Activated naive CD4-positive, alpha-beta T cell treated with anti-CD3 and anti-CD28 coated beads, Interleukin-2, amount 10 ng/mL, durations not matched to agents 7 days and 5 days (primary cell): ENCODE data around the gene TMEM235.

Experiments used
- CTCF ChIA-PET: fragments of 350-600 bp; sonication (Branson Sonifier 250); formaldehyde crosslinking; loops from one replicate; lab custom pipeline; 2021; ENCODE audit warnings: antibody characterized with exemption; lab: Charles Lee
- DNase-seq: peaks from one replicate; pipeline ENCODE4 v3.0.0-alpha.2; 2020
- H3K27ac Mint-ChIP-seq: one replicate; pipeline ENCODE4 v1.8.0; 2021; ENCODE audit warnings: mild to moderate bottlenecking, moderate library complexity, mixed read lengths
- H3K27me3 Mint-ChIP-seq: one replicate; pipeline ENCODE4 v1.8.0; 2021; ENCODE audit warnings: mild to moderate bottlenecking, mixed read lengths
- H3K36me3 Mint-ChIP-seq: one replicate; pipeline ENCODE4 v1.8.0; 2021; ENCODE audit warnings: mixed read lengths
- H3K4me1 Mint-ChIP-seq: one replicate; pipeline ENCODE4 v1.8.0; 2021; ENCODE audit warnings: mixed read lengths
- H3K4me3 Mint-ChIP-seq: one replicate; pipeline ENCODE4 v1.8.0; 2021; ENCODE audit warnings: mild to moderate bottlenecking, moderate library complexity, mixed read lengths
- H3K9me3 Mint-ChIP-seq: one replicate; pipeline ENCODE4 v1.8.0; 2021; ENCODE audit warnings: mixed read lengths

TMEM235 gene

GRCh38 chr17:78271419-78272170 lies 40.2 kb downstream of the TMEM235 start:
- no peak for DNase-seq
- peaks cover 9% of the 10 kb centered on the region for H3K27me3 Mint-ChIP-seq
- peaks cover 3% of the 10 kb centered on the region for H3K9me3 Mint-ChIP-seq
- peaks cover 53% of the 10 kb centered on the region for H3K4me1 Mint-ChIP-seq
- no peak overlapping the region for H3K4me3 Mint-ChIP-seq
- CTCF ChIA-PET: no interaction called here
- H3K36me3 Mint-ChIP-seq: no peaks in the 10 kb centered on the region
- peak overlapping the region; percentile 82 for H3K27ac Mint-ChIP-seq

GRCh38 chr17:78272181-78272913 lies 40.9 kb downstream of the TMEM235 start:
- Mint-ChIP-seq H3K27ac (peak overlapping the region; percentile 82), H3K27me3 (peaks cover 9% of the 10 kb centered on the region), H3K36me3 (no peaks in the 10 kb centered on the region), H3K9me3 (peaks cover 3% of the 10 kb centered on the region), H3K4me1 (peaks cover 59% of the 10 kb centered on the region), H3K4me3 (no peak overlapping the region)
- CTCF ChIA-PET: interaction anchor here (1.0 kb wide), 1 partner anchor 16 kb away, joined by 3 read pairs; no protein-coding TSS in a partner anchor
- peak; percentile 78 for DNase-seq

GRCh38 chr17:78272914-78273258 lies 41.5 kb downstream of the TMEM235 start:
- peaks cover 9% of the 10 kb centered on the region for H3K27me3 Mint-ChIP-seq
- CTCF ChIA-PET: interaction anchor here (1.0 kb wide), 1 partner anchor 15 kb away, joined by 3 read pairs; no protein-coding TSS in a partner anchor
- no peak for DNase-seq
- peaks cover 3% of the 10 kb centered on the region for H3K9me3 Mint-ChIP-seq
- no peaks in the 10 kb centered on the region for H3K36me3 Mint-ChIP-seq
- peaks cover 62% of the 10 kb centered on the region for H3K4me1 Mint-ChIP-seq
- peak overlapping the region; percentile 82 for H3K27ac Mint-ChIP-seq
- no peak overlapping the region for H3K4me3 Mint-ChIP-seq

GRCh38 chr17:78273813-78274212 lies 42.4 kb downstream of the TMEM235 start:
- peaks cover 3% of the 10 kb centered on the region for H3K9me3 Mint-ChIP-seq
- CTCF ChIA-PET: interaction anchor here (3.2 kb wide), 1 partner anchor 22 kb away, joined by 14 read pairs; no protein-coding TSS in a partner anchor
- DNase-seq: no peak
- peaks cover 9% of the 10 kb centered on the region for H3K27me3 Mint-ChIP-seq
- no peaks in the 10 kb centered on the region for H3K36me3 Mint-ChIP-seq
- H3K4me1 Mint-ChIP-seq: peaks cover 68% of the 10 kb centered on the region
- no peak overlapping the region for H3K27ac Mint-ChIP-seq
- H3K4me3 Mint-ChIP-seq: no peak overlapping the region

- Mint-ChIP-seq H3K4me3 (no peak overlapping the region), H3K9me3 (peaks cover 3% of the 10 kb centered on the region), H3K27me3 (peaks cover 12% of the 10 kb centered on the region), H3K36me3 (no peaks in the 10 kb centered on the region), H3K4me1 (peaks cover 72% of the 10 kb centered on the region), H3K27ac (peak overlapping the region; percentile 93)
- CTCF ChIA-PET: interaction anchor here (1.5 to 3.2 kb wide), 2 partner anchors 22 to 24 kb away, joined by 3 to 14 read pairs; no protein-coding TSS in a partner anchor
- DNase-seq: no peak
Measured at GRCh38 chr17:78275355-78275754, 43.9 kb downstream of the TMEM235 start.

GRCh38 chr17:78276098-78276887 lies 44.9 kb downstream of the TMEM235 start:
- H3K36me3 Mint-ChIP-seq: no peaks in the 10 kb centered on the region
- CTCF ChIA-PET: interaction anchor here (1.5 to 3.2 kb wide), 2 partner anchors 23 to 25 kb away, joined by 3 to 14 read pairs; no protein-coding TSS in a partner anchor
- peak overlapping the region; percentile 15 for H3K4me3 Mint-ChIP-seq
- peak; percentile 50 for DNase-seq
- H3K4me1 Mint-ChIP-seq: peaks cover 66% of the 10 kb centered on the region
- peaks cover 3% of the 10 kb centered on the region for H3K9me3 Mint-ChIP-seq
- peak overlapping the region; percentile 93 for H3K27ac Mint-ChIP-seq
- H3K27me3 Mint-ChIP-seq: peaks cover 12% of the 10 kb centered on the region

GRCh38 chr17:78278139-78278741 lies 46.8 kb downstream of the TMEM235 start:
- no peaks in the 10 kb centered on the region for H3K36me3 Mint-ChIP-seq
- peak; percentile 36 for DNase-seq
- peak overlapping the region; percentile 26 for H3K27ac Mint-ChIP-seq
- CTCF ChIA-PET: interaction anchor here (1.5 kb wide), 1 partner anchor 27 kb away, joined by 8 read pairs; no protein-coding TSS in a partner anchor
- H3K4me3 Mint-ChIP-seq: no peak overlapping the region
- peaks cover 48% of the 10 kb centered on the region for H3K4me1 Mint-ChIP-seq
- H3K27me3 Mint-ChIP-seq: peaks cover 3% of the 10 kb centered on the region
- peaks cover 3% of the 10 kb centered on the region for H3K9me3 Mint-ChIP-seq

GRCh38 chr17:78279360-78279990 lies 48.0 kb downstream of the TMEM235 start:
- Mint-ChIP-seq H3K4me1 (peaks cover 42% of the 10 kb centered on the region), H3K27ac (no peak overlapping the region), H3K36me3 (no peaks in the 10 kb centered on the region), H3K9me3 (no peaks in the 10 kb centered on the region), H3K27me3 (peaks cover 3% of the 10 kb centered on the region), H3K4me3 (no peak overlapping the region)
- CTCF ChIA-PET: interaction anchor here (1.0 kb wide), 1 partner anchor 9 kb away, joined by 5 read pairs; no protein-coding TSS in a partner anchor
- no peak for DNase-seq

- no peak for DNase-seq
- H3K9me3 Mint-ChIP-seq: no peaks in the 10 kb centered on the region
- H3K27me3 Mint-ChIP-seq: peaks cover 3% of the 10 kb centered on the region
- H3K4me3 Mint-ChIP-seq: no peak overlapping the region
- CTCF ChIA-PET: interaction anchor here (1.2 kb wide), 1 partner anchor 30 kb away, joined by 4 read pairs; no protein-coding TSS in a partner anchor
- H3K4me1 Mint-ChIP-seq: peaks cover 29% of the 10 kb centered on the region
- no peak overlapping the region for H3K27ac Mint-ChIP-seq
- no peaks in the 10 kb centered on the region for H3K36me3 Mint-ChIP-seq
Measured at GRCh38 chr17:78281249-78281845, 49.9 kb downstream of the TMEM235 start.

- no peaks in the 10 kb centered on the region for H3K9me3 Mint-ChIP-seq
- peaks cover 11% of the 10 kb centered on the region for H3K4me1 Mint-ChIP-seq
- CTCF ChIA-PET: interaction anchor here (2.0 kb wide), 2 partner anchors 34 to 137 kb away, joined by 4 to 5 read pairs; no protein-coding TSS in a partner anchor
- H3K36me3 Mint-ChIP-seq: no peaks in the 10 kb centered on the region
- no peak overlapping the region for H3K4me3 Mint-ChIP-seq
- H3K27ac Mint-ChIP-seq: no peak overlapping the region
- DNase-seq: no peak
- H3K27me3 Mint-ChIP-seq: peaks cover 4% of the 10 kb centered on the region
Measured at GRCh38 chr17:78284146-78284545, 52.7 kb downstream of the TMEM235 start.

GRCh38 chr17:78289004-78289403 lies 57.6 kb downstream of the TMEM235 start:
- H3K4me1 Mint-ChIP-seq: peaks cover 6% of the 10 kb centered on the region
- H3K4me3 Mint-ChIP-seq: no peak overlapping the region
- CTCF ChIA-PET: interaction anchor here (0.7 to 4.0 kb wide), 16 partner anchors 9 to 132 kb away, joined by 3 to 31 read pairs (median 4); no protein-coding TSS in a partner anchor
- no peaks in the 10 kb centered on the region for H3K9me3 Mint-ChIP-seq
- peak overlapping the region; percentile 42 for H3K27ac Mint-ChIP-seq
- no peaks in the 10 kb centered on the region for H3K36me3 Mint-ChIP-seq
- DNase-seq: no peak
- H3K27me3 Mint-ChIP-seq: peaks cover 9% of the 10 kb centered on the region

GRCh38 chr17:78289802-78290363 lies 58.5 kb downstream of the TMEM235 start:
- CTCF ChIA-PET: interaction anchor here (0.7 to 4.0 kb wide), 12 partner anchors 10 to 131 kb away, joined by 3 to 31 read pairs (median 4); no protein-coding TSS in a partner anchor
- Mint-ChIP-seq H3K36me3 (no peaks in the 10 kb centered on the region), H3K4me1 (peaks cover 6% of the 10 kb centered on the region), H3K4me3 (no peak overlapping the region), H3K27me3 (peaks cover 12% of the 10 kb centered on the region), H3K9me3 (no peaks in the 10 kb centered on the region), H3K27ac (no peak overlapping the region)
- DNase-seq: peak; percentile 85
